DND-41 (cell line): ENCODE measurements around the gene NACC2.

Experiments used
- ATAC-seq: fragments of 200-7000 bp; cut with Tn5 transposase; 3 replicates; pipeline ENCODE4 v1.9.1; 2021; ENCODE audit warnings: low read depth; ENCODE audit not compliant: insufficient read depth
- DNase-seq: peaks from one replicate; pipeline ENCODE4 v3.0.0-alpha.2; 2020
- H2AFZ ChIP-seq: 2 replicates; pipeline ENCODE4 v1.6.0; 2012; ENCODE audit warnings: low read depth, low read length
- H3K27ac ChIP-seq: 2 replicates; pipeline ENCODE4 v1.5.1; 2012; ENCODE audit warnings: low read length, inconsistent platforms
- H3K27me3 ChIP-seq: fragments of 200-600 bp; sonication (generic); 2 replicates; pipeline ENCODE4 v1.6.0; 2012; ENCODE audit warnings: low read length, mild to moderate bottlenecking, inconsistent platforms; ENCODE audit not compliant: insufficient read depth, poor library complexity
- H3K36me3 ChIP-seq: 2 replicates; pipeline ENCODE4 v1.5.1; 2012; ENCODE audit warnings: low read length, inconsistent platforms; ENCODE audit not compliant: insufficient read depth
- H3K4me1 ChIP-seq: 2 replicates; pipeline ENCODE4 v1.5.1; 2012; ENCODE audit warnings: mild to moderate bottlenecking, low read length; ENCODE audit not compliant: insufficient read depth
- H3K4me2 ChIP-seq: 2 replicates; pipeline ENCODE4 v1.6.0; 2012; ENCODE audit warnings: mild to moderate bottlenecking, moderate library complexity, low read length, inconsistent platforms; ENCODE audit not compliant: insufficient read depth
- H3K4me3 ChIP-seq, 2 experiments: fragments of 200-600 bp in 1 of 2; shearing (Covaris generic) in 1 of 2; 2 replicates each; pipeline ENCODE4 v1.5.1; 2012 to 2016; ENCODE audit warnings: inconsistent platforms in 2 of 2, low read length in 2 of 2, mild to moderate bottlenecking in 2 of 2, low read depth in 1 of 2, moderate library complexity in 1 of 2
- H3K79me2 ChIP-seq: 2 replicates; pipeline ENCODE4 v1.6.0; 2012; ENCODE audit warnings: low read length, inconsistent platforms; ENCODE audit not compliant: insufficient read depth
- H3K9ac ChIP-seq: 2 replicates; pipeline ENCODE4 v1.6.0; 2012; ENCODE audit warnings: low read depth, mild to moderate bottlenecking, inconsistent platforms, low read length, moderate library complexity
- H3K9me3 ChIP-seq: 2 replicates; pipeline ENCODE4 v1.5.1; 2012; ENCODE audit warnings: low read length, moderate library complexity, mild to moderate bottlenecking, inconsistent platforms; ENCODE audit not compliant: insufficient read depth, severe bottlenecking
- H4K20me1 ChIP-seq: 2 replicates; pipeline ENCODE4 v1.6.0; 2012; ENCODE audit warnings: low read length; ENCODE audit not compliant: insufficient read depth
- EZH2 ChIP-seq: IDR thresholded peaks from 3 replicates; pipeline ENCODE4 v1.6.1; 2012; ENCODE audit warnings: borderline replicate concordance, low read depth, mild to moderate bottlenecking, moderate library complexity, low read length, inconsistent platforms; ENCODE audit not compliant: severe bottlenecking
- TF ChIP-seq, protein P1 (sequence below): IDR thresholded peaks from 2 replicates; pipeline ENCODE4 v1.5.1; 2012; ENCODE audit warnings: borderline replicate concordance, low read length, moderate library complexity, mild to moderate bottlenecking; ENCODE audit not compliant: poor library complexity, severe bottlenecking; ENCODE audit errors: extremely low read depth

Gene NACC2

DNA sequence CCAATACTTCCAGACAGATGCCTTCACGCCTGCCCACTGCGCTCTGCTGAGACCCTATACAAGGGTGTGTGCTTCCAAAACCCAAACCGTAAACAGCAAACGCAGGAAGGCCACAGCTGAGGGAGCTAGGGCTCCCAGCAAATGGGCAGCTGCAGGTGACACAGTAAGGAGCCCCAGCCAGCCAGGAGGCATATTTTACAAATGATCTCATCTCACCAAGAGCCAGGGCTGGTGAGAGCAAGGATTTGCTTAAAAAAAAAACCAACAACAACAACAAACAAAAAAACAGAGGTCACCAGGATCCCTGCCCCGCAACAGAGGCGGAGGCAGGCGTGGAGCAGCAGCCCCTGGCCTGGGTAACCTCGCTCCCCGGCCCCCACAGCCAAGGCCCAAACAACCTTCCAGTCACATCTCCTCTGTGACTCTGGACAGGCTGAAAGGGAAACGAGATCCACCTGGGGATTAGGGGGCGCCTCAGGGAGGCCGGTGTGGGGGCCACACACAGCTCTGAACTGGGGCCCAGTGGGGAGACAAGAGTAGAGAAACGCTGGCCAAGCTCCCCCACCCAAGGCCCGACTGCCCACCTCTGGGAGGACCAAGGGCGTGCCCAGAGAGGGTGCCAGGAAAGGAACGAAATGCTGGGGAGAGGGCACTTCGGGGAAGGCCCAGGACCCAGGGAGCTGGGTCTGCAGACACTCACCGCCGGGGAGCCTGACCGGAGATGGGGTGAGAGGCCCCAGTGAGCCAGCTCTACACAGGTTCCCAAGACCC, 3.3 kb downstream of the NACC2 start:
- Histone ChIP-seq H3K36me3 (no peaks in the 10 kb centered on the region), H4K20me1 (no peaks in the 10 kb centered on the region; the same call in 1 of the 2 replicates), H3K4me2 (no peak overlapping the region), H3K27ac (no peak overlapping the region), H3K9ac (no peak overlapping the region), H2AFZ (no peak overlapping the region), H3K27me3 (peaks cover 10% of the 10 kb centered on the region), H3K79me2 (no peaks in the 10 kb centered on the region), H3K9me3 (no peaks in the 10 kb centered on the region), H3K4me3 (no peak overlapping the region), H3K4me1 (peaks cover 7% of the 10 kb centered on the region; the same call in 1 of the 2 replicates)
- TF ChIP-seq, protein P1, sequence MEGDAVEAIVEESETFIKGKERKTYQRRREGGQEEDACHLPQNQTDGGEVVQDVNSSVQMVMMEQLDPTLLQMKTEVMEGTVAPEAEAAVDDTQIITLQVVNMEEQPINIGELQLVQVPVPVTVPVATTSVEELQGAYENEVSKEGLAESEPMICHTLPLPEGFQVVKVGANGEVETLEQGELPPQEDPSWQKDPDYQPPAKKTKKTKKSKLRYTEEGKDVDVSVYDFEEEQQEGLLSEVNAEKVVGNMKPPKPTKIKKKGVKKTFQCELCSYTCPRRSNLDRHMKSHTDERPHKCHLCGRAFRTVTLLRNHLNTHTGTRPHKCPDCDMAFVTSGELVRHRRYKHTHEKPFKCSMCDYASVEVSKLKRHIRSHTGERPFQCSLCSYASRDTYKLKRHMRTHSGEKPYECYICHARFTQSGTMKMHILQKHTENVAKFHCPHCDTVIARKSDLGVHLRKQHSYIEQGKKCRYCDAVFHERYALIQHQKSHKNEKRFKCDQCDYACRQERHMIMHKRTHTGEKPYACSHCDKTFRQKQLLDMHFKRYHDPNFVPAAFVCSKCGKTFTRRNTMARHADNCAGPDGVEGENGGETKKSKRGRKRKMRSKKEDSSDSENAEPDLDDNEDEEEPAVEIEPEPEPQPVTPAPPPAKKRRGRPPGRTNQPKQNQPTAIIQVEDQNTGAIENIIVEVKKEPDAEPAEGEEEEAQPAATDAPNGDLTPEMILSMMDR: no peak
- TF ChIP-seq EZH2: no peak
- no peak for ATAC-seq
- no peak for DNase-seq

DNA sequence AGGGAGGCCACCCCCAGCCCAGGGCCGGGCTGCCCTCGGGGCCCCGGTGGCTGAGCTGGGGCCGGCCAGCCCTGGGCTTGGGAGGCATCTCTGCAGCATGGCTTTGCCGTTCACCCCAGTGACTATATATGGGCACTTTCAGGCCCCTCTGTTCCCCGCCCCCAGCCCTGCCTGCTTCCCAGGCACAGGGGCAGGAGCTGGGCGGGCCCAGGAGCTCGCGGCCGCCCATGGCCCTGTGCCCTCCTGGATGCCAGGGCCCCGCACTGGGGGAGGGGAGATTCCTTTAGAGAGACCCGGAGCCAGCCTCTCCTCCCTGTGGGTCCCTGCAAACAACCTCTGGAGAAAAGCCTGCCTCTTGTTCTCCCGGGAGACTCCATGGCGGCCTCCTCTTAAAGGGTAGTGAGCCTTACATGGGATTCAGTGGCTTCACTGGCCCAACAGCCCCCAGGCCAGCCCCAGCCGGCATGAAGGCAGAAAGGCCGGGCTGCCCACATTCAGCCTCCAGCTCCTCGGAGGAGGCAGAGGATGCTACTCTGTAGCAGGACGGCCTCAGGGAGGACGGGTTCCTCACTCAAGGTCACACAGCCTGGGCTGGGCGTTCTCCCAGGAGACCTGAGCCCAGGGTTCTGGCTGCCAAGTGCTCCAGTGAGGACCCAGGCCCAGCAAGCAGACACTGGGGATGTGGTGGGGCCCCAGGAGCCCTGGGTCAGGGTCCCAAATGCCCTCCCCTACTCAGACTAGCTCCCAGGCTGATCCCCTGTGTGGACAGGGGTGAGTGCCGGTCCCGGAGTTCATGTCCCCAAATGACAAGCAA, 4.1 kb downstream of the NACC2 start:
- H3K9me3 ChIP-seq: no peaks in the 10 kb centered on the region
- H3K4me2 ChIP-seq: no peak overlapping the region
- H3K27ac ChIP-seq: no peak overlapping the region
- no peak overlapping the region for H2AFZ ChIP-seq
- peaks cover 10% of the 10 kb centered on the region for H3K27me3 ChIP-seq
- H3K4me1 ChIP-seq: peaks cover 7% of the 10 kb centered on the region; the same call in 1 of the 2 replicates
- TF ChIP-seq EZH2: no peak
- TF ChIP-seq, protein P1: no peak
- ATAC-seq (no peak), DNase-seq (no peak)
- no peaks in the 10 kb centered on the region; the same call in 1 of the 2 replicates for H4K20me1 ChIP-seq
- H3K4me3 ChIP-seq: no peak overlapping the region
- H3K36me3 ChIP-seq: no peaks in the 10 kb centered on the region
- H3K9ac ChIP-seq: no peak overlapping the region
- H3K79me2 ChIP-seq: no peaks in the 10 kb centered on the region

DNA sequence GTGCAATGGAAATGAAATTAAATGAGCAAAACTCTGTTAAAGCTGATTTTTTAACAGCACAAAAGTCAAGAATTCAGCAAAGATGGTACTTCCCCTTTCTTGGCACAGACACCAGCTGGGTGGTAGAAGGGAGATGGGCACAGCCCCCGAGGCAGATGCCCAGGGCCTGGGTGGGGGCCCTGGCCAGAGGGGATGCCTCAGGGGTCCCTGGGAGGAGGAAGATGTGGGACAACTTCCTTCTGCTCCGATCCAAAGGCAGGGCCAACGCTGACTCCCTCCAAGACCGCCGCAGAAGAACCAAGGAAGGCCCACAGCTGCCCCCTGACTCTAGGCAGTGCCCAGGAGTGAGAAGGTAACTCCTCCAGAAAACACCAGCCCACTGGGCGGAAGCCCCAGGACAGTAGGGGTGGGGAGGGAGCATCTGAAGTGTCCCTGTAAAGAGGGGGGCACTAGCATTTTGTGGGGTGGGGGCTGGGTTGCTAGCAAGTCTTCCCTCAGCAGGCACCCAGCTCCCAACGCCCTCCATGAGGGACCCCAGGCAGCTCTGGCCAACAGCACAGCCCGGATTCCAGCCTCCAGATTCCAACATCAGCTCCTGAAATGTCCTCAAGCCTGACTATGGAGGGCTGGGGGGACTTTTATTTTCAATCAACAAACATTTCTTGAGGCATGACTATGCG, 4.9 kb downstream of the NACC2 start:
- H3K27ac ChIP-seq: no peak overlapping the region
- H3K4me2 ChIP-seq: no peak overlapping the region
- H3K4me1 ChIP-seq: peaks cover 7% of the 10 kb centered on the region; the same call in 1 of the 2 replicates
- ATAC-seq (no peak), DNase-seq (no peak)
- H3K36me3 ChIP-seq: no peaks in the 10 kb centered on the region
- H3K79me2 ChIP-seq: no peaks in the 10 kb centered on the region
- no peaks in the 10 kb centered on the region; the same call in 1 of the 2 replicates for H4K20me1 ChIP-seq
- TF ChIP-seq EZH2: no peak
- TF ChIP-seq, protein P1: no peak
- no peak overlapping the region for H3K9ac ChIP-seq
- H2AFZ ChIP-seq: no peak overlapping the region
- peaks cover 10% of the 10 kb centered on the region for H3K27me3 ChIP-seq
- H3K4me3 ChIP-seq: no peak overlapping the region
- no peaks in the 10 kb centered on the region for H3K9me3 ChIP-seq
